Bronchial smooth muscle cell (primary cell): ENCODE data around the gene CHURC1. TPM values are rescaled to one million over a fixed set of nuclear protein-coding genes. Genes with fewer than 3 reads are reported as not detected.

Source experiments
- total RNA-seq: library from RNA; depleted of rRNA; stranded (reverse); fragments of >200 nt; gene quantifications from 2 replicates; pipeline ENCODE4 v1.2.1, GENCODE V29; 2014

Gene CHURC1
- 45.4 and 48.2 TPM in 2 replicates for total RNA-seq

DNA sequence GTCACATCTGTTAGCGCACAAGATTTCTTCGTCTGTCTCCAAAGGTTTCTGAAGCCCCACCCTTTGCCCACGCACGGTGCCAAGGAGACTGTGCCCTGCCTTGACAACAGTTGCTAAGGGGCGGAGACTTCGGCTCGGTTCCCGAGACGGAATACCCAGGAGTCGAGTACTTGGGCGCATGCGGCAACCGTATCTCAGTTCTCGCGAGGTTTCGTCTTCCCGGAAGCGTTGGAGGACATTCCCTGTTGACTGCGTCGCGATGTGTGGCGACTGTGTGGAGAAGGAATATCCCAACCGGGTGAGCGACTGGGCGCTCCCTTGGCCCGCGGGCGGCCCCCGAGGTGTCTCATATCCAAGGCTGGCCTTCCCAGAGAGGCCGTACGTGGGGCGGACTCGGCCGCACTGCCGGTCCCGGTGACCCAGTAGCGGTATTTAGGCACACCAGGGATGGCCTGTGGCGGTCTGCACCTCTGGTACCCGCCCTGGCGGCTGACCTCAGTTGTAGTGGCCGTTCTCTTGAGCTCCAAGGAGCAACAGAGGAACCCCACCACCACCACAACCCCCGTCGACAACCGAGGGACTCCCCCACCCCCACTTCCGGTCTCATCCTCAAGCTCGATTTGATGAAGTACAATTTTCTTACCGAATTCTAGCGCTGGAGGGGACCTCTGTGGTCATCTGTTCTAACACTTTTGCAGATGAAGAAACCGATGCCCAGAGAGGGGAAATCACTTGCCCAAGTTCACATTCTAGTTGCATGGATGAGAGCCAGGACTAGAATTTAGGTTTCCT is at the start of gene CHURC1:
CHURC1 (plus strand) TSS at position 219 of the 792 bp plus-strand sequence; CDS start at position 260, 41 bp downstream.

DNA sequence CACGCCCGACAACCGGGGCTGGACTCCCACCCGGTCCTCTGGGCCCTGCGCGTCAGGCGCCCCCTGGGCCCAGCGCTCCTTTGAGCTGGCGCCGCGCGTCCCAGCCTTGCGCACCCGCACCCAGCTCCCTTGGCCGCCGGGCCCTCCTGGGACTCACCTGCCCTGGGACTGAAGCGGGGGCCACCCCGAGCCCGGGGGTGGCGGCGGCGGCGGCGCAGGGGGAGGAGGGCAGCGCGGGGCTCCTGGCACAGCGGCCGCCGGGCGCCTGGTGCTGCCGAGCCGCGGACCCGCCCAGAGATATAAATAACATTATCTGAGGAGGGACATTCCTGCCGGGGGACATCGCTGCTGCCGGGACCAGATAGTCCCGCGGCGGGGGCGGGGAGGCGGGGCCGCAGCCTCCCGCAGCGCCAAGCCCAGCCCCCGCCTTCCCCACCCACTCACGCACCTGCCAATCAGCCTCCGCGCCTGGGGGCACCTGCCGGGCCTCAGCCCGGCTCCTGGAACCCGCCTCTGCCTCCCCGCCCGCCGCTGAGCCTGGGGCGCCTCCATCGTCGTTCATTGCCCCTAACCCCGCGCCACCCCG is 34.5 kb upstream of the CHURC1 start, which contains the start of gene SPTB:
SPTB (minus strand) TSS at position 273 of the 586 bp plus-strand sequence. CDS start 56,813 bp downstream, outside the sequence.

DNA sequence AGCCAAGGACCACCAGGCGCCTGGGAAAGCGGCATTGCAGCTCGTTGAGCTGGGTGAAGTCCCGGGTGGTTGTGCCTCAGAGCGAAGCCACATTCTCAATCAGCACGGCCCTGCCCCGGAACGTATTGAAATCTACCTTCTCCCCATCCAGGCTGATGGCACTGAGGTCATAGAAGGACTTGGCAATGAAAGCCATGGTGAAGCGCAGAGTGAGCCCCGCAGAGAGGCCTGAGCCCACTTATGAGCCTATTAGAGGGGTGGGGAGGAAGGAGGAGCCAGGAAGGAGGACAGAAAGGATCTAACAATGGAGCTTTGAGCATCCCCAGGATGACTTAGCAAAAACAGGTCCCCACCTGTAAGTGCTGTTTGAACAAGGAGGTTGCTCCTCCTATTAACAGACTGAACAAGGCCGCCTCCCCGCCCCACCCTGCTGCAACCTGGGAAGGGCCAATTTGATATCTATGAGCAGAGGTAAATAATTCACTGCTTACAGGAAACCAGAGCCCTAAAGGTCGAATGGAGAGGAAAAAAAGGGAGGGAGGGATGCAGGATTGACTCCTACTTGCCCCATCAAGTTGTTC is 28.4 kb downstream of the CHURC1 start, which contains the start of gene GPX2:
GPX2 (minus strand) TSS at position 215 of the 581 bp plus-strand sequence; CDS start at position 196, 19 bp downstream.

DNA sequence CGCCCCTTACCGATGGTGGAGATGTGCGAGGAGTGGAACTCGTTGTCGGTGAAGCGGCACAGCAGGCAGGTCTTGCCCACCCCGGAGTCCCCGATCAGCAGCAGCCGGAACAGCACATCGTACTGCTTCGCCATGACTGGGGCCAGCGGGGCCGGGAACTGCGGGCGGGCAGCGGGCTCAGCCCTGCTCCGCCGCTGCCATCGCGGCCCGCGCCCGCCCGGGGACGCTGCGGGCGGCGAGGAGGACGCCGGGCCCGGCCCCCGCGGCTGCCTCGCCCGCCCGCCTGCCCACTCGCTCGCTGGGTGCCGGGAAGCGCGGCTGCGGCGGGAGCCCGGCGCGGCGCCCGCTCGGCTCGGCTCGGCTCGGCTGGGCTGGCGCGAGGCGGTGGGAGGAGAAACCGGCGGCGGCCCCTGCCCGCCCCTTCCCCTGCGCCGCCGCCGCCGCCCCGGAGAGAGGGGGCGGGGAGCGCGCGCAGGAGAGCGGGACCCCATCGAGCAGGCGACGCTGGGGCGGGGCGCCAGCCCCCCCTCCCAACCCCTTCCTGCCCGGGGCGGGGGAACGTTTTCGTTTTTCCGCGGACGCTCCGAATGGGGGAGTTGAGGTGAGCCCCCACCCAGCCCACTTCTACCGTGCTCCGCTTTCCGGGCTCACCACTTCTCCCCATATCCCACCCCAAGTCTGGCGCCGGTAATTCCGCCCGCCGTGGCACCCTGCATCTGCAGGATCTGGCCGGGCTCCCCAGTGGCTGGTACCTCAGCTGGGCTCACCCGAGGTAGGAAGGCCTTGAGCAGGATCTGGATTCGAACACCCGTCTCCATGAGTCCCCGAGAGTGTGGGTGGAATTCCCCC is 57.9 kb downstream of the CHURC1 start, which contains the start of gene RAB15:
RAB15 (minus strand) TSS at position 394 of the 849 bp plus-strand sequence; CDS start at position 134, 260 bp downstream.

Other genes with a start within 250 kb of the CHURC1 start
- gene PLEKHG3, start 210.0 kb upstream of the CHURC1 start, total RNA-seq, result 0.63 and 2.4 TPM in 2 replicates
- gene SPTB, start 34.5 kb upstream of the CHURC1 start, total RNA-seq, result not detected in 2 replicates
- not detected in 2 replicates for gene GPX2, start 28.3 kb downstream of the CHURC1 start, total RNA-seq
- gene RAB15, start 57.9 kb downstream of the CHURC1 start, total RNA-seq, result 2.2 and 2.4 TPM in 2 replicates
- 5.9 and 6.6 TPM in 2 replicates for gene FNTB, start 72.4 kb downstream of the CHURC1 start, total RNA-seq
- 33.4 and 38.3 TPM in 2 replicates for gene MAX, start 188.1 kb downstream of the CHURC1 start, total RNA-seq